ENCODE measurements around the gene MON1B.

GRCh38 chr16:77199211-77199610, 8.2 kb downstream of the MON1B start, which contains the start of gene SYCE1L:
- TF ChIP-seq CTCF (IDR thresholded peaks at IDR 0.05; ENCODE audit: insufficient read depth, low read length, poor library complexity, severe bottlenecking) (no peak), EZH2phosphoT487 (conservative IDR thresholded peaks at IDR 0.05; ENCODE audit: low read length) (no peak)

All from SU-DHL-6 (cell line).